Activated T-helper 1 cell treated with anti-CD3 and anti-CD28 coated beads, Interleukin-12 subunit alpha, Interleukin-12 subunit beta, Interleukin-2, Interleukin-4 antibody, amounts not matched to agents 30 ng/mL and 10 ng/mL and 1 ng/mL, durations not matched to agents 14 hours and 24 hours and 36 hours (primary cell): ENCODE measurements around the gene RAP1GAP. TPM values are rescaled to one million over a fixed set of nuclear protein-coding genes. Genes with fewer than 3 reads are reported as not detected.
"Not testable (repeated sequence)": the region's sequence is repeated elsewhere in the genome, so short reads cannot be mapped to it uniquely, and the experiment has no call there.

Experiments used
- DNase-seq: peaks from one replicate; pipeline ENCODE4 v3.0.0; 2021; ENCODE audit warnings: low spot score
- H3K27ac Mint-ChIP-seq: one replicate; pipeline ENCODE4 v1.8.0; 2021; ENCODE audit warnings: mild to moderate bottlenecking, mixed read lengths
- H3K27me3 Mint-ChIP-seq: one replicate; pipeline ENCODE4 v1.8.0; 2022; ENCODE audit warnings: mild to moderate bottlenecking, moderate library complexity, mixed read lengths; ENCODE audit not compliant: insufficient read depth
- H3K36me3 Mint-ChIP-seq: one replicate; pipeline ENCODE4 v1.8.0; 2021; ENCODE audit warnings: low read depth, mixed read lengths
- H3K4me1 Mint-ChIP-seq: one replicate; pipeline ENCODE4 v1.8.0; 2021; ENCODE audit warnings: low read depth, mixed read lengths
- H3K4me3 Mint-ChIP-seq: one replicate; pipeline ENCODE4 v1.8.0; 2021; ENCODE audit warnings: mild to moderate bottlenecking, moderate library complexity, mixed read lengths
- H3K9me3 Mint-ChIP-seq: one replicate; pipeline ENCODE4 v1.8.0; 2021; ENCODE audit warnings: mixed read lengths
- intact Hi-C: fragments of 100-400 bp; cut with micrococcal nuclease; formaldehyde crosslinking; loops from one replicate; pipeline ENCODE4 v1.15.1; 2024
- total RNA-seq: library from RNA; stranded (reverse); gene quantifications from 2 replicates; pipeline ENCODE4 v1.2.3, GENCODE V29; 2022

The RAP1GAP gene
- total RNA-seq, 1 donor from 2014 or later, result 0.23 TPM

DNA sequence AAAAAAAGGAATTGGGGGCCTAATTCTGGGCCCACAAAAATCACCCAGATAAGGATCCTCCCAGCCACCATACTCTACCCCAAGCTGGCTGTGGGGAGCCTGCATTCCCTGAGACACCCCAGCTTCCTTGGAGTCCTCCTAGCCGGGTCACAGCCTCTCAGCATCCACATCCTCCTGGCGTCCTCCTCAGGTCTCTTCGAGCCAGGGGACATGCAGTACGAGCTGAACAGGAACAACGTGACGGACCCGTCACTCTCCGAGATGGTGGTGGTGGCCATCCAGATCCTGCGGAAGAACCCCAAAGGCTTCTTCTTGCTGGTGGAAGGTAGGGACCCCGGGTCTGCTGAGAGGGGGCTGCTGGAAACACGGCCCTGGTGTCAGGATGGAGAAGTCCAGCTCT is 95.7 kb downstream of the RAP1GAP start:
- Mint-ChIP-seq H3K36me3 (no peaks in the 10 kb centered on the region), H3K27me3 (peaks cover 11% of the 10 kb centered on the region), H3K4me1 (no peaks in the 10 kb centered on the region), H3K9me3 (no peaks in the 10 kb centered on the region), H3K27ac (no peak overlapping the region), H3K4me3 (no peak overlapping the region)
- no peak for DNase-seq
- intact Hi-C loops, result no loop called here

DNA sequence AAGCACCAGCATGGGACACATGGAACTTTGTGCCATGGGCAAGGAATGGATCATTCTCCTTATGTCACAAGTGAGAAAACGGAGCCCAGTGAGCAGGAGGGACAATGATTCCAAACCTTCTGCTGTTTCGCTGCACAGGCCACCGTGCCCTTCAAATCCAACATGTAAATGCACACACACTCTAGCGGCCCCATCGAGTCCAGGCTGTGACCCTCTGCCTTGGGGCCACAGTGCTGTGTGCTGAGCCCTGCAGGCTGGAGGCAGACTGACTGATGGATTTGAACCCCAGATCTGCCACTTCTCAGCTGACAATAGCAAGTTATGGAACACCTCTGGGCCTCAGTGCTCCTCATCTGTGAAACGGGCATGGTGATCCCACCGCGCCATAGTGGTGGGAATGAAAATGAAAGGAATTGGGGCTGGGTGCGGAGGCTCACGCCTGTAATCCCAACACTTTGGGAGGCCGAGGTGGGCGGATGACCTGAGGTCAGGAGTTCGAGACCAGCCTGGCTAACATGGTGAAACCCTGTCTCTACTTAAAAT is 96.4 kb downstream of the RAP1GAP start:
- Mint-ChIP-seq H3K36me3 (no peaks in the 10 kb centered on the region), H3K27me3 (peaks cover 11% of the 10 kb centered on the region), H3K27ac (no peak overlapping the region), H3K9me3 (no peaks in the 10 kb centered on the region), H3K4me1 (no peaks in the 10 kb centered on the region), H3K4me3 (no peak overlapping the region)
- intact Hi-C loops, result no loop called here
- DNase-seq, result no peak

DNA sequence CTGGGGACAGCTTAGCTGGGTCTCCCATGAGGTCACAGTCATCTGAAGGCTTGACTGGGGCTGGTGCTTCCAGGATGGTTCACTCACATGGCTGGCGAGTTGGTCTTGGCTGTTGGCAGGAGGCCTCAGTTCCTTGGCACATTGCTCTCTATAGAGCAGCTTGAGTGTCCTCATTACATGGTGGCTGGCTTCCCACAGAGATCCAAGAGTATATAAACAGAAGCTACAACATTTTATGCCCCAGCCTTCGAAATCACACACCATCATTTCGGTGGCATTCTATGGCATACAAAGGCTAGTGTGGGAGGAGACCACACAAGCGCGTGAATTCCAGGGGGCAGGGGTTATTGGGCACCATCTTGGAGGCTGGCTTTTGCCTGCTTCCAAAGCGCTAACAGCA is 96.9 kb downstream of the RAP1GAP start:
- DNase-seq, result no peak
- Mint-ChIP-seq H3K27me3 (peaks cover 9% of the 10 kb centered on the region), H3K9me3 (no peaks in the 10 kb centered on the region), H3K36me3 (no peaks in the 10 kb centered on the region), H3K4me3 (no peak overlapping the region), H3K4me1 (no peaks in the 10 kb centered on the region), H3K27ac (no peak overlapping the region)
- intact Hi-C loops, result no loop called here

DNA sequence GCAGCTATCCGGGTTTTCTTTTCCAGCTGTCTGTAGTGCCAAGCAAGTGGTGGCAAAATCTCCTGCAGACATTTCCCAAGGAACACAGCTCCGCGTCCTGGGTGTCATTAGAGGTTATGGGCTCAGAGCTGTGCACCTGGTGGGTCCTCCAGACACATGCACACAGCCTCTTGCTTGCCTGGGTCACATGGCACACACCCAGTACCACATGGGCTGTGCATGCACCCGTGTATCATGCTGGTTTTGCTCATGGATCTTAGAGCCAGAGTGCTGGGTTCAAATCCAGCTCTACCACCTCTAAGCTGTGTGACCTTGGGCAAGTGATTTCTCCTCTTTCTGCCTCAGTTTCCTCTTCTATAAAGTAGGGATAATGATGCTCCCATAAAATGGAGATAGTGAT is 98.3 kb downstream of the RAP1GAP start:
- H3K27me3 Mint-ChIP-seq, result peaks cover 9% of the 10 kb centered on the region
- no peak for DNase-seq
- no peak overlapping the region for H3K4me3 Mint-ChIP-seq

DNA sequence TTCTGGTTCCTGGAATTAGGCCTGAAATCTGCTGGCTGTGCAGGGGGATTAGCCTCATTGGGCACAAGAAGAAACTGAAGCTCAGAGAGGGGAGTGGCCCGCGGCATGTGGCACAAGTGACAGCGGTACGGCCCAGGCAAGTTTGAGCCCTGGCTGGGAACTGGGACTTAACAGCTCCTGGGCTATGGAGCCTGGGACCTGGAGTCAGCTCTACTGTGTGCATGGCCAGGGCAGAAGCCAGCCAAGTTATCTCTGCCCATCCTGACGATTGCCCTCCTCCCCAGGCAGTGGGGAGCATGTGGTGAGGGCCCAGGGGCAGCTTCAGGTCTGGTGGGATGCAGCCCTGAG is 98.7 kb downstream of the RAP1GAP start:
- Mint-ChIP-seq H3K9me3 (no peaks in the 10 kb centered on the region), H3K36me3 (no peaks in the 10 kb centered on the region), H3K27ac (no peak overlapping the region), H3K4me1 (no peaks in the 10 kb centered on the region), H3K27me3 (peaks cover 9% of the 10 kb centered on the region), H3K4me3 (no peak overlapping the region)
- intact Hi-C loops, result no loop called here
- DNase-seq, result no peak

More for the DNA sequence above, 98.3 kb downstream of the RAP1GAP start:
- intact Hi-C loops, result no loop called here
- Mint-ChIP-seq H3K4me1 (no peaks in the 10 kb centered on the region), H3K27ac (no peak overlapping the region), H3K9me3 (no peaks in the 10 kb centered on the region), H3K36me3 (no peaks in the 10 kb centered on the region)

DNA sequence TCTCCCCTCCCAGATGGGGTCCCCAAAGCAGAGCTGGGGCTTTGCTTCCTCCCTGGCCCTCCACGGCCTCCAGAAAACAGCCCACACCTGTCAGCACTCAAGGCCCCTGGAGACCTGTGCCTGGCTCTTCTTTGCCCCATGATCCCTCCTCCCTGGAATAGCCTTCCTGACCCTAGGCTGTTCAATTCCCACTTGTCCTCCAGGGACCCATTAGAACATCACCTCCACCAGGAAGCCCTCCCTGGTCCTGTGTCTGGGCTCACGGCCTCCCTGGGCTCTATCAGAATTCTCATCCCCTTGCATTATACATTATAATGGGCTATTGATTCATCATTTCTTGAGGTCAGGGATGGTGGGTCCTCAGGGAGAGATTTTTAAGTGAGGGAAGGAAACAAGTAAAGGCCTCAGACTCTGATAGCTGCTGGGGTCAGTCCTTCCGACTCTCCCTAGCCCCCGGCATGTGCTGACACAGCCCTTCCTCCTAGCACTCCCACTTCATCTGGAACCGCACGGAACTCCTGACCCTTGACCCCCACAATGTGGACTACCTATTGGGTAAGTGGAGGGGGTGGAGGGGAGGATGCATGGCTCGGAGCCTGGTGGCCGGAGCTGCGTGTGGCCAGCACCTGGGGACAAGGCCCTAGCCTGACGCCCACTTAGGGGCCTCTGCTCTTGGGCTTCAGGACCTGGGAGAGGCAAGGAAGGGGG is 99.2 kb downstream of the RAP1GAP start:
- no peak for DNase-seq
- Mint-ChIP-seq H3K9me3 (no peaks in the 10 kb centered on the region), H3K4me1 (no peaks in the 10 kb centered on the region), H3K27ac (no peak overlapping the region), H3K36me3 (no peaks in the 10 kb centered on the region), H3K4me3 (no peak overlapping the region), H3K27me3 (peaks cover 7% of the 10 kb centered on the region)
- intact Hi-C loops, result no loop called here

DNA sequence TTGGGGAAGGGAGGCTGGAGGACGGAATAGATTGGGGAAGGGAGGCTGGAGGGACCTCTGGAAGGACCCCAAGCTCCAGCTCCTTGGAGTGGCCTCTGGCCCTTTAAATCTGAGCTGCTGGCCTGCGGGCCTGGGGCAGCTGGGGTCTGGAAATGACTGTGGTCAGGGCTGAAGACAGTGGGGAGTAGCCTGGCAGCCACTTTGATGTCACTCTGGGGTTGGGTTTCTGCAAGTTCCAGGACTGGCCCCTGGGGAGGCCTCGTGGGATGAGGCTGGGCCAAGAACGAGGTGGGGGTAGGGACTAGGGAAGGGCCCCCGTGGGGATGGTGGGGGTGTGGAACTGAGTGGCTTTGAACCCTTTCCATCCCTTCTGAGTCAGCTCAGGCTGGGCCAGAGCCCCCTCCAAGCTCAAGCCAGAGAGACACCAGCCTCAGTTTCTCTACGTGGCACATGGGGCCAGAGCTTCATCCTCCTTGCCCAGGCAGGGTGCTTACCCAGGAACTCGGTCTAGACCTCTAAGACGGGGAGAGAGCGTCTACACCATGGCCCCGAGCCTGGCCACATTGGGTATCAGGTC is 100.3 kb downstream of the RAP1GAP start:
- H3K4me1 Mint-ChIP-seq, result no peaks in the 10 kb centered on the region

DNA sequence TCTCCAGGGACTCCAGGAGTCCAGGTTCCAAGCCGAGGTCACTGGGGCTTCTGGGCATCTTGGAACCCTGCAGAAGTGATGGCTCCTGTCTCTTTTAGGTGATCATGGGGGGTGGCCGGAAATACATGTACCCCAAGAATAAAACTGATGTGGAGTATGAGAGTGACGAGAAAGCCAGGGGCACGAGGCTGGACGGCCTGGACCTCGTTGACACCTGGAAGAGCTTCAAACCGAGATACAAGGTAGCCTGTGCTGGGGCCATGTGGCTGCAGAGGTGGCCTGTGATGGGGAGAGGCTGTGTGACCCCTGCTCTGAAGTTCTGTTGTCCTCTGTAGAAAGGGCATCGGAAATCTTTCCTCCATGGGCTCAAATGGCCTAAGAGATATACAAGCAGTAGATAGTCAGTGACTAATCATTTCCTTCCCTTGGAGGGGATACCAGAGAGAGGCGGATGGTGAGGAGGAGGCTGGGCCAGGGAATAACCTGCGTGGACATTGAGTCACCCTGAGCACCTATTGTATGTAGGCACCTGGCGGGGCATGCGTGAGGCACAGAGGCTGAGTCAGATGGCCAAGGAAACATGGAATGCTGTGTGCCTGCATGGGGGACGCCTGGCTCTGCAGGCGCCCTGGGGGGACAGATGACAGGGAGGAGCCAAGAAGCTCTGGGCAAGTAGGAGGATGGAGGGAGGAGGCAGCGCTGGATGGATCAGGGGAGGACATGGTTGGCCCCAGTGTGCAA is 101.0 kb downstream of the RAP1GAP start:
- intact Hi-C loops, result no loop called here
- no peaks in the 10 kb centered on the region for H3K4me1 Mint-ChIP-seq
- H3K27ac Mint-ChIP-seq, result no peak overlapping the region
- H3K4me3 Mint-ChIP-seq, result no peak overlapping the region
- H3K27me3 Mint-ChIP-seq, result no peaks in the 10 kb centered on the region
- no peaks in the 10 kb centered on the region for H3K36me3 Mint-ChIP-seq
- H3K9me3 Mint-ChIP-seq, result no peaks in the 10 kb centered on the region
- no peak for DNase-seq

More for the DNA sequence above, 100.3 kb downstream of the RAP1GAP start:
- H3K27ac Mint-ChIP-seq, result no peak overlapping the region
- H3K36me3 Mint-ChIP-seq, result no peaks in the 10 kb centered on the region
- intact Hi-C loops, result no loop called here
- no peak for DNase-seq
- peaks cover 2% of the 10 kb centered on the region for H3K27me3 Mint-ChIP-seq
- H3K4me3 Mint-ChIP-seq, result no peak overlapping the region
- no peaks in the 10 kb centered on the region for H3K9me3 Mint-ChIP-seq

DNA sequence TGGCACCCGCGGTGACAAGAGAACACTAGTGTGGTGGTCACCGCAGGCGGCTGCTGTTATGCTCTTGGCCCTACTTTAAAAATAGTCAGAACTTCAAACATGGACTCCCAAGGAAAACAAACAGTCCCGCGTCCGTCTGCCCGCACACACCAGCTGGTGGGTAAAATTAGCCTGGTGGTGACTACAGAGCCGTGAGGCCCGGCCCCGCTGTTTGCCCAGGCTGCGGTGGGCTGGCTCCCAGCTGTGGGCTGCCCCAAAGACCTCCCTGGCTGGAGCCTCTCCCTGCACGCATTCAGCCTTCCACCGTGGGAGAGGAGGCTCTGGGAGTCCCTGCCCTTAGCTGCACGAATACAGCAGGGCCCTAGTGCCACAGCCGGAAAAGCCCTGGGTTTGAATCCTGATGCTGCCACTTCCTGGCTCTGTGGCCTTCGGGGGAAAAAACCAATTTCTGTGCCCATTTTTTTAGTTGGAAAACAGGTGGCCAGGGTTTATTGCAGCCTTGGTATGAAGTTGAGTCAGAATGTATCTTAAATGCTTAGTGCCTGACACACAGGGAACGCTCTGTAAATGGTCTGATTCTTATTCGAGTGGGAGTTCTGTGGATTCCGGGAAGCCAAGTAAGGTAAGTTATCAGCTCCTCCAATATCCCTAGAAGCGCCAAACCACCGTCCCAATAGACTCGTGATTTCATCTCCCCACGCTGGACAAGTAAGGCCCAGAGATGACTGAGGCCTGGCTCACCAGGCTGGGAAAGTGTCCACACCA is 101.7 kb downstream of the RAP1GAP start:
- no peak overlapping the region for H3K4me3 Mint-ChIP-seq
- H3K4me1 Mint-ChIP-seq, result no peaks in the 10 kb centered on the region
- intact Hi-C loops, result no loop called here
- no peaks in the 10 kb centered on the region for H3K9me3 Mint-ChIP-seq
- H3K36me3 Mint-ChIP-seq, result no peaks in the 10 kb centered on the region
- DNase-seq, result no peak
- no peak overlapping the region for H3K27ac Mint-ChIP-seq
- no peaks in the 10 kb centered on the region for H3K27me3 Mint-ChIP-seq

DNA sequence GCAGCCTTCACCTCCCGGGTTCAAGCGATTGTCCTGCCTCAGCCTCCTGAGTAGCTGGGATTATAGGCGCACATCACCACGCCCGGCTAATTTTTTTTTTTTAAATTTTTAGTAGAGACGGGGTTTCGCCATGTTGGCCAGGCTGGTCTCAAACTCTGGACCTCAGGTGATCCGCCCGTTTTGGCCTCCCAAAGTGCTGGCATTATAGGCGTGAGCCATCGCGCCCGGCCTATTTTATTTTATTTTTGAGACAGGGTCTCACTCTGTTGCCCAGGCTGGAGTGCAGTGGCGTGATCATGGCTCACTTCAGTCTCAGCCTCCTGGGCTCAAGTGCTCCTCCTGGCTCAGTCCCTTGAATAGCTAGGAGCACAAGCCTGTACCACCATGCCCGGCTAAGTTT is 102.8 kb downstream of the RAP1GAP start:
- H3K9me3 Mint-ChIP-seq, H3K27ac Mint-ChIP-seq, intact Hi-C loops: not testable (repeated sequence)

DNA sequence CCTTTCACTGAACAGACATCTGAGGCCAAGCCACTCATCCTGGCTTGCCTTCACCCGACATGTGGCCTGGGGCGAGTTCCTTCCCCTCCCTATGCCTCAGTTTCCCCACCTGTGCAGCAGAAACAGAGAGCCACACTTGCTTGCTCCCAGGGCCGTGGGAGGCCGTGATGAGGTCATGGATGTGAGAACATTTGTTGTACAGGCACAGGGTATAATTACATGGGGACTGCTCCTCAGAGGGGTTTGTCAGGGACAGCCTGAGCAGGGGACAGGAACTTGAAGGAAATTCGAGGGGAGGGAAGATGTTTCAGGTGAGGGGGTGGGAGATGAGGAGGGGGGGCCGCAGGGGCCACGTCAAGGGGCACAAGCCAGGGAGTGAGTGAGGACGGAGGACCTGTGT is 103.9 kb downstream of the RAP1GAP start:
- Mint-ChIP-seq H3K9me3 (no peaks in the 10 kb centered on the region), H3K27ac (no peak overlapping the region)
- intact Hi-C loops, result no loop called here

More for the DNA sequence above, 102.8 kb downstream of the RAP1GAP start:
- H3K4me1 Mint-ChIP-seq, H3K36me3 Mint-ChIP-seq, DNase-seq, H3K27me3 Mint-ChIP-seq, H3K4me3 Mint-ChIP-seq: not testable (repeated sequence)

DNA sequence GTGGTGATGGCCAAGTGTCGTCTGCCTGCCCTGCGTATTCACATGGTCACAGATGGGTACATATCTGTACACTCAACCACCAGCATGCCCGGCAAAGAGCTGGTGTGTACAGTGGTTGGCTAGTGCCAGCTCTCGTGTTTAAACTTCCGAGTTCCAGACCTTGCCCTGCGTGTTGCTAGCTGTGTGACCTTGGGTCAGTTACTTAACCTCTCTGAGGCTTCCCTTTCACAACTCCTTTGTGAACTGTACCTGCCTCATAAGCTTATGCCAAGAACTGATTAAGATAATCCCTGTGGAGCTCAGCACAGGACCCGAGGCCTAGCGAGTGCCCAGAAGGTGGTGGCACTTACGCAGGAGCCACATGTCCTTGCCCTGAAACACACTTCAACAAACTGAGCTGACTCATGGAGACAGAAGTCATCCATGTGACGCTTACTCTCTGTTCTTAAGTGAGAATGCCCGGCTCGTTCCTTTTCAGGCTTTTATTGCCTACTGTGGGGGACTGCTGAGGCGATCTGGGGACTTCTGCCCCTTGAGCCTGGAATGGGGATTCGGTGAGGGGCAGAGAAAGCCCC is 104.5 kb downstream of the RAP1GAP start:
- Mint-ChIP-seq H3K9me3 (no peaks in the 10 kb centered on the region), H3K4me1 (no peaks in the 10 kb centered on the region), H3K36me3 (no peaks in the 10 kb centered on the region), H3K4me3 (no peak overlapping the region), H3K27ac (no peak overlapping the region), H3K27me3 (peaks cover 1% of the 10 kb centered on the region)
- no peak for DNase-seq
- intact Hi-C loops, result no loop called here

More for the DNA sequence above, 103.9 kb downstream of the RAP1GAP start:
- Mint-ChIP-seq H3K4me1 (no peaks in the 10 kb centered on the region), H3K36me3 (no peaks in the 10 kb centered on the region), H3K4me3 (no peak overlapping the region), H3K27me3 (no peaks in the 10 kb centered on the region)
- no peak for DNase-seq
